Astrocyte (in vitro differentiated cells and primary cell): ENCODE results near the gene SH2D4B. TPM values are rescaled to one million over a fixed set of nuclear protein-coding genes. Genes with fewer than 3 reads are reported as not detected.

Experiments used
- DNase-seq: peaks from one replicate; pipeline ENCODE4 v3.0.0-alpha.2; 2010; ENCODE audit warnings: low read depth
- FAIRE-seq: peaks from 2 replicates; lab custom pipeline; 2011; peaks lifted over from hg19 to GRCh38; lab: Jason Lieb, UNC
- H2AFZ ChIP-seq: 2 replicates; pipeline ENCODE4 v1.6.0; 2012; ENCODE audit warnings: low read depth, low read length, inconsistent platforms
- H3K27ac ChIP-seq: 2 replicates; pipeline ENCODE4 v1.5.1; 2011; ENCODE audit warnings: low read depth, low read length, inconsistent platforms
- H3K27me3 ChIP-seq: 2 replicates; pipeline ENCODE4 v1.6.0; 2011; ENCODE audit warnings: low read length, inconsistent platforms; ENCODE audit not compliant: insufficient read depth
- H3K36me3 ChIP-seq: 2 replicates; pipeline ENCODE4 v1.5.1; 2011; ENCODE audit warnings: low read length, inconsistent platforms; ENCODE audit not compliant: insufficient read depth
- H3K4me1 ChIP-seq: 2 replicates; pipeline ENCODE4 v1.5.1; 2011; ENCODE audit warnings: low read length, inconsistent platforms; ENCODE audit not compliant: insufficient read depth
- H3K4me2 ChIP-seq: 2 replicates; pipeline ENCODE4 v1.6.0; 2012; ENCODE audit warnings: low read length, inconsistent platforms
- H3K4me3 ChIP-seq: 2 replicates; pipeline ENCODE4 v1.5.1; 2011; ENCODE audit warnings: low read depth, mild to moderate bottlenecking, low read length, inconsistent platforms; ENCODE audit not compliant: insufficient read depth
- H3K79me2 ChIP-seq: 2 replicates; pipeline ENCODE4 v1.6.0; 2012; ENCODE audit warnings: mild to moderate bottlenecking, low read length, inconsistent platforms; ENCODE audit not compliant: insufficient read depth
- H3K9ac ChIP-seq: 2 replicates; pipeline ENCODE4 v1.6.0; 2012; ENCODE audit warnings: mild to moderate bottlenecking, low read length, inconsistent platforms
- H3K9me3 ChIP-seq: 2 replicates; pipeline ENCODE4 v1.5.1; 2012; ENCODE audit warnings: low read depth, mild to moderate bottlenecking, low read length, inconsistent platforms; ENCODE audit not compliant: insufficient read depth
- H4K20me1 ChIP-seq: 2 replicates; pipeline ENCODE4 v1.6.0; 2012; ENCODE audit warnings: low read length, inconsistent platforms; ENCODE audit not compliant: insufficient read depth
- H3K27ac Mint-ChIP-seq: one replicate; pipeline ENCODE4 v1.8.0; 2021; ENCODE audit warnings: mild to moderate bottlenecking, mixed read lengths; ENCODE audit not compliant: unreplicated experiment
- H3K27me3 Mint-ChIP-seq: one replicate; pipeline ENCODE4 v1.8.0; 2021; ENCODE audit warnings: low read depth, mixed read lengths; ENCODE audit not compliant: unreplicated experiment
- H3K36me3 Mint-ChIP-seq: one replicate; pipeline ENCODE4 v1.8.0; 2021; ENCODE audit warnings: low read depth, mixed read lengths; ENCODE audit not compliant: unreplicated experiment
- H3K4me1 Mint-ChIP-seq: one replicate; pipeline ENCODE4 v1.8.0; 2021; ENCODE audit warnings: low read depth, mixed read lengths; ENCODE audit not compliant: unreplicated experiment
- H3K4me3 Mint-ChIP-seq: one replicate; pipeline ENCODE4 v1.8.0; 2021; ENCODE audit warnings: mild to moderate bottlenecking, moderate library complexity, mixed read lengths; ENCODE audit not compliant: unreplicated experiment
- H3K9me3 Mint-ChIP-seq: one replicate; pipeline ENCODE4 v1.8.0; 2021; ENCODE audit warnings: mild to moderate bottlenecking, mixed read lengths; ENCODE audit not compliant: unreplicated experiment
- CTCF ChIP-seq: IDR thresholded peaks from 2 replicates; pipeline ENCODE4 v1.5.1; 2011; ENCODE audit warnings: low read depth, mild to moderate bottlenecking, inconsistent platforms, low read length, moderate library complexity; ENCODE audit not compliant: insufficient read depth
- EZH2 ChIP-seq: IDR thresholded peaks from 2 replicates; pipeline ENCODE4 v1.6.1; 2012; ENCODE audit warnings: mild to moderate bottlenecking, low read length, inconsistent platforms; ENCODE audit not compliant: insufficient read depth
- total RNA-seq: library from RNA; stranded (reverse); gene quantifications from 2 replicates; pipeline ENCODE4 v1.2.1, GENCODE V29; 2021

SH2D4B gene
- total RNA-seq, 1 donor from 2014 or later: 0.07 TPM

GRCh38 chr10:80598084-80598798 is 60.5 kb downstream of the SH2D4B start:
- H3K79me2 ChIP-seq: no peaks in the 10 kb centered on the region
- Mint-ChIP-seq H3K27ac (no peak overlapping the region), H3K27me3 (peaks cover 5% of the 10 kb centered on the region), H3K9me3 (no peaks in the 10 kb centered on the region), H3K4me1 (no peaks in the 10 kb centered on the region), H3K4me3 (no peak overlapping the region), H3K36me3 (no peaks in the 10 kb centered on the region)
- no peak overlapping the region for H3K9ac ChIP-seq
- H3K27me3 ChIP-seq: no peaks in the 10 kb centered on the region
- H3K4me1 ChIP-seq: no peaks in the 10 kb centered on the region
- TF ChIP-seq EZH2: no peak
- H4K20me1 ChIP-seq: no peaks in the 10 kb centered on the region
- DNase-seq: no peak
- no peaks in the 10 kb centered on the region for H3K36me3 ChIP-seq
- no peaks in the 10 kb centered on the region for H3K9me3 ChIP-seq
- FAIRE-seq: no peak
- no peak overlapping the region for H2AFZ ChIP-seq
- H3K4me2 ChIP-seq: no peak overlapping the region
- H3K27ac ChIP-seq: no peak overlapping the region
- H3K4me3 ChIP-seq: no peak overlapping the region

GRCh38 chr10:80598951-80599350 is 61.2 kb downstream of the SH2D4B start:
- H3K4me3 Mint-ChIP-seq: no peak overlapping the region
- H4K20me1 ChIP-seq: no peaks in the 10 kb centered on the region
- H3K36me3 Mint-ChIP-seq: no peaks in the 10 kb centered on the region
- DNase-seq (no peak), FAIRE-seq (no peak)
- no peak overlapping the region for H3K9ac ChIP-seq
- no peak overlapping the region for H2AFZ ChIP-seq
- no peak overlapping the region for H3K27ac ChIP-seq
- H3K36me3 ChIP-seq: no peaks in the 10 kb centered on the region
- no peak for TF ChIP-seq EZH2
- TF ChIP-seq CTCF: no peak
- no peaks in the 10 kb centered on the region for H3K27me3 ChIP-seq
- H3K4me3 ChIP-seq: no peak overlapping the region
- no peaks in the 10 kb centered on the region for H3K9me3 Mint-ChIP-seq
- no peaks in the 10 kb centered on the region for H3K4me1 Mint-ChIP-seq
- no peak overlapping the region for H3K27ac Mint-ChIP-seq
- peaks cover 5% of the 10 kb centered on the region for H3K27me3 Mint-ChIP-seq
- no peaks in the 10 kb centered on the region for H3K79me2 ChIP-seq
- no peak overlapping the region for H3K4me2 ChIP-seq
- H3K4me1 ChIP-seq: no peaks in the 10 kb centered on the region
- no peaks in the 10 kb centered on the region for H3K9me3 ChIP-seq

GRCh38 chr10:80599424-80599847 is 61.7 kb downstream of the SH2D4B start:
- H4K20me1 ChIP-seq: no peaks in the 10 kb centered on the region
- no peaks in the 10 kb centered on the region for H3K27me3 ChIP-seq
- DNase-seq (no peak), FAIRE-seq (no peak)
- Mint-ChIP-seq H3K4me3 (no peak overlapping the region), H3K27ac (no peak overlapping the region), H3K9me3 (no peaks in the 10 kb centered on the region), H3K4me1 (no peaks in the 10 kb centered on the region), H3K36me3 (no peaks in the 10 kb centered on the region), H3K27me3 (peaks cover 5% of the 10 kb centered on the region)
- H3K36me3 ChIP-seq: no peaks in the 10 kb centered on the region
- no peak overlapping the region for H3K4me2 ChIP-seq
- no peak overlapping the region for H3K4me3 ChIP-seq
- H3K79me2 ChIP-seq: no peaks in the 10 kb centered on the region
- TF ChIP-seq EZH2 (no peak), CTCF (peak; percentile 51)
- no peaks in the 10 kb centered on the region for H3K4me1 ChIP-seq
- no peak overlapping the region for H2AFZ ChIP-seq
- no peak overlapping the region for H3K9ac ChIP-seq
- H3K9me3 ChIP-seq: no peaks in the 10 kb centered on the region
- no peak overlapping the region for H3K27ac ChIP-seq
